HCT116 (cell line): ENCODE data around the gene RFXANK. TPM values are rescaled to one million over a fixed set of nuclear protein-coding genes. Genes with fewer than 3 reads are reported as not detected.

Experiments used
- ATAC-seq: fragments of 200-7000 bp; cut with Tn5 transposase; 2 replicates; pipeline ENCODE4 v1.9.1; 2020; ENCODE audit warnings: mild to moderate bottlenecking, moderate library complexity
- BruUV-seq: library from RNA; stranded (reverse); fragments of 400-500 nt; replicated peaks from 2 replicates; lab custom pipeline; 2021; lab: Mats Ljungman, UMichigan
- CTCF ChIA-PET: fragments of 300-600 bp; sonication (Branson Sonifier 250); formaldehyde crosslinking; loops from one replicate; lab custom pipeline; 2021; ENCODE audit warnings: antibody characterized with exemption; lab: Charles Lee
- POLR2A ChIA-PET: fragments of 300-600, 350-600 bp; sonication (Branson Sonifier 250); formaldehyde crosslinking; loops from one replicate; lab custom pipeline; 2021; ENCODE audit warnings: antibody characterized with exemption; lab: Charles Lee
- RAD21 ChIA-PET, 2 experiments: fragments of 300-600 bp; sonication (Branson Sonifier 250); formaldehyde crosslinking; loops; one replicate each; lab custom pipeline; 2023; ENCODE audit warnings: low total read pairs in 2 of 2; ENCODE audit not compliant: uncharacterized antibody in 2 of 2, unreplicated experiment in 2 of 2, low non-redundant PET in 1 of 2; lab: Charles Lee
- DNase-seq: peaks from one replicate; pipeline ENCODE4 v3.0.0-alpha.2; 2010; ENCODE audit warnings: low read depth, low spot score
- H2AFZ ChIP-seq: fragments of 200-600 bp; shearing (Covaris generic), sonication (generic); 2 replicates; pipeline ENCODE4 v1.6.1; 2017; ENCODE audit warnings: low read depth, mixed run types, mixed read lengths, antibody characterized with exemption, low read length; ENCODE audit not compliant: poor library complexity, severe bottlenecking
- H3K27ac ChIP-seq: 2 replicates; pipeline ENCODE4 v1.5.1; 2012; ENCODE audit warnings: low read depth, low read length
- H3K27me3 ChIP-seq: fragments of 200-600 bp; sonication (generic); 2 replicates; pipeline ENCODE4 v1.6.1; 2016; ENCODE audit warnings: mixed run types, low read length, mixed read lengths; ENCODE audit not compliant: insufficient read depth
- H3K36me3 ChIP-seq, 2 experiments: fragments of 200-500 bp in 1 of 2; fragments of 200-600 bp in 1 of 2; sonication (Bioruptor generic) in 1 of 2; sonication (generic) in 1 of 2; 2 replicates each; pipeline versions ENCODE4 v1.5.1 to v1.6.1; 2014 to 2016; ENCODE audit warnings: low read length in 2 of 2, inconsistent platforms in 1 of 2, mixed read lengths in 1 of 2, mixed run types in 1 of 2; ENCODE audit not compliant: insufficient read depth in 2 of 2, control insufficient read depth in 1 of 2
- H3K4me1 ChIP-seq, 2 experiments: fragments of 200-600 bp in 1 of 2; sonication (generic) in 1 of 2; 2 replicates each; pipeline versions ENCODE4 v1.5.1 to v1.6.1; 2012 to 2017; ENCODE audit warnings: low read length in 2 of 2, inconsistent platforms in 1 of 2, mild to moderate bottlenecking in 1 of 2, mixed read lengths in 1 of 2, mixed run types in 1 of 2, moderate library complexity in 1 of 2; ENCODE audit not compliant: insufficient read depth in 2 of 2, control insufficient read depth in 1 of 2
- H3K4me2 ChIP-seq: fragments of 200-600 bp; sonication (generic); 2 replicates; pipeline ENCODE4 v1.6.1; 2017; ENCODE audit warnings: mixed run types, low read length, mixed read lengths
- H3K4me3 ChIP-seq, 2 experiments: fragments of 200-600 bp in 1 of 2; sonication (generic) in 1 of 2; replicated peaks in 1 of 2; 2 replicates each; pipeline ENCODE4 v1.5.1; 2011 to 2016; ENCODE audit warnings: low read length in 2 of 2, control low read depth in 1 of 2, low read depth in 1 of 2, mild to moderate bottlenecking in 1 of 2, mixed read lengths in 1 of 2, mixed run types in 1 of 2
- H3K79me2 ChIP-seq: fragments of 200-600 bp; sonication (generic); 2 replicates; pipeline ENCODE4 v1.6.1; 2017; ENCODE audit warnings: mild to moderate bottlenecking, mixed run types, low read length, moderate library complexity, mixed read lengths; ENCODE audit not compliant: insufficient read depth
- H3K9ac ChIP-seq: fragments of 200-600 bp; sonication (generic); 2 replicates; pipeline ENCODE4 v1.6.1; 2016; ENCODE audit warnings: low read length, mixed read lengths
- H3K9me2 ChIP-seq: fragments of 200-600 bp; sonication (generic), shearing (Covaris generic); 2 replicates; pipeline ENCODE4 v1.6.1; 2017; ENCODE audit warnings: mixed run types, mild to moderate bottlenecking, moderate library complexity; ENCODE audit not compliant: insufficient read depth
- H3K9me3 ChIP-seq, 2 experiments: fragments of 200-500 bp in 1 of 2; fragments of 200-600 bp in 1 of 2; sonication (Bioruptor generic) in 1 of 2; sonication (generic) in 1 of 2; 2 replicates each; pipeline ENCODE4 v1.6.1; 2014 to 2017; ENCODE audit warnings: low read length in 2 of 2, mixed read lengths in 2 of 2, inconsistent platforms in 1 of 2, low read depth in 1 of 2, mild to moderate bottlenecking in 1 of 2, mixed run types in 1 of 2, moderate library complexity in 1 of 2; ENCODE audit not compliant: control insufficient read depth in 1 of 2, insufficient read depth in 1 of 2
- H4K20me1 ChIP-seq: fragments of 200-600 bp; sonication (generic), shearing (Covaris generic); 2 replicates; pipeline ENCODE4 v1.6.1; 2017; ENCODE audit warnings: mixed run types, mild to moderate bottlenecking, moderate library complexity; ENCODE audit not compliant: insufficient read depth
- CEBPB ChIP-seq: IDR thresholded peaks from 2 replicates; pipeline ENCODE4 v1.6.1; 2012; ENCODE audit warnings: low read depth
- EGR1 ChIP-seq: IDR thresholded peaks from 2 replicates; pipeline ENCODE4 v1.6.1; 2012; ENCODE audit warnings: low read depth
- ELF1 ChIP-seq: IDR thresholded peaks from 2 replicates; pipeline ENCODE4 v1.6.1; 2012; ENCODE audit warnings: low read depth, borderline replicate concordance
- EZH2phosphoT487 ChIP-seq: fragments of 200-600 bp; IDR thresholded peaks from 2 replicates; pipeline ENCODE4 v1.6.1; 2018; ENCODE audit warnings: antibody characterized with exemption, borderline replicate concordance
- FOSL1 ChIP-seq: IDR thresholded peaks from 2 replicates; pipeline ENCODE4 v1.6.1; 2012; ENCODE audit warnings: low read depth
- POLR2AphosphoS5 ChIP-seq: IDR thresholded peaks from 2 replicates; pipeline ENCODE4 v1.6.1; 2011; ENCODE audit warnings: mild to moderate bottlenecking, low read depth, low read length, moderate library complexity
- SIN3A ChIP-seq: IDR thresholded peaks from 2 replicates; pipeline ENCODE4 v1.6.1; 2012; ENCODE audit warnings: low read depth
- SP1 ChIP-seq: IDR thresholded peaks from 2 replicates; pipeline ENCODE4 v1.6.1; 2012; ENCODE audit warnings: low read depth
- SRF ChIP-seq: IDR thresholded peaks from 2 replicates; pipeline ENCODE4 v1.6.1; 2012; ENCODE audit warnings: low read depth
- TCF7L2 ChIP-seq: IDR thresholded peaks from 2 replicates; pipeline ENCODE4 v1.7.0; 2011; ENCODE audit warnings: borderline replicate concordance, inconsistent platforms; ENCODE audit not compliant: insufficient read depth, insufficient read length; ENCODE audit errors: extremely low read depth
- ZFX ChIP-seq: fragments of 450-650 bp; IDR thresholded peaks from 2 replicates; pipeline ENCODE4 v1.6.1; 2017
- ZNF274 ChIP-seq: fragments of 200-500 bp; sonication (Bioruptor generic); IDR thresholded peaks from 2 replicates; pipeline ENCODE4 v1.6.1; 2014; ENCODE audit warnings: mild to moderate bottlenecking, low read depth, low read length, inconsistent platforms
- intact Hi-C: fragments of 100-400 bp; cut with micrococcal nuclease; formaldehyde crosslinking; loops from 2 replicates; pipeline ENCODE4 v1.10.0; 2022
- total RNA-seq: library from RNA; stranded (reverse); gene quantifications from one replicate; pipeline ENCODE4 v1.2.1, GENCODE V29; 2021; ENCODE audit not compliant: unreplicated experiment

The RFXANK gene
- total RNA-seq, 1 experiment from 2014 or later: 78.9 TPM

GRCh38 chr19:19207637-19208572, 15.8 kb downstream of the RFXANK start:
- no peak for TF ChIP-seq CEBPB
- no peak for TF ChIP-seq ZNF274
- no peak for TF ChIP-seq ZFX
- no peak for TF ChIP-seq ELF1
- TF ChIP-seq TCF7L2: no peak
- TF ChIP-seq SRF: no peak
- TF ChIP-seq EZH2phosphoT487: no peak
- no peak for TF ChIP-seq EGR1
- no peak for TF ChIP-seq FOSL1
- no peak for TF ChIP-seq SIN3A
- no peak for TF ChIP-seq POLR2AphosphoS5
- TF ChIP-seq, all 23 proteins: peak for 0
- Histone ChIP-seq H3K4me2 (no peak overlapping the region; the same call in 1 of the 2 replicates), H3K9ac (no peak overlapping the region), H3K79me2 (peaks cover 2% of the 10 kb centered on the region), H3K27ac (no peak overlapping the region), H2AFZ (no peak overlapping the region), H3K4me3 (no peak overlapping the region), H3K27me3 (no peaks in the 10 kb centered on the region), H3K36me3 (no peaks in the 10 kb centered on the region), H4K20me1 (no peaks in the 10 kb centered on the region), H3K9me3 (no peaks in the 10 kb centered on the region), H3K9me2 (no peaks in the 10 kb centered on the region), H3K4me1 (peaks cover 2 to 21% of the 10 kb centered on the region in 2 experiments; a peak in 3 of 4 replicates)
- no TSS peak for BruUV-seq
- RAD21 ChIA-PET: interaction anchor here in 1 of 2 experiments (0.6 kb wide), 1 partner anchor 33 kb away, joined by 4 read pairs; no protein-coding TSS in a partner anchor
- POLR2A ChIA-PET: no interaction called here
- DNase-seq (no peak), ATAC-seq (no peak)
- CTCF ChIA-PET: no interaction called here
- intact Hi-C loops: no loop called here

- Histone ChIP-seq H3K27ac (no peak overlapping the region), H3K9me2 (no peaks in the 10 kb centered on the region), H3K79me2 (no peaks in the 10 kb centered on the region), H3K9me3 (no peaks in the 10 kb centered on the region), H3K9ac (no peak overlapping the region), H3K27me3 (no peaks in the 10 kb centered on the region), H3K4me1 (peaks cover 0 to 10% of the 10 kb centered on the region in 2 experiments; a peak in 1 of 4 replicates)
- POLR2A ChIA-PET: no interaction called here
- no TSS peak for BruUV-seq
- TF ChIP-seq POLR2AphosphoS5: no peak
- no peak for TF ChIP-seq FOSL1
- no peak for TF ChIP-seq SP1
- TF ChIP-seq, all 23 proteins: peak for 0
- RAD21 ChIA-PET: no interaction called here
- no peaks in the 10 kb centered on the region for H4K20me1 ChIP-seq
- H3K36me3 ChIP-seq: no peaks in the 10 kb centered on the region
- DNase-seq: no peak
- CTCF ChIA-PET: no interaction called here
- intact Hi-C loops: no loop called here
- H3K4me2 ChIP-seq: no peak overlapping the region
- H3K4me3 ChIP-seq: no peak overlapping the region
- ATAC-seq: no peak
- H2AFZ ChIP-seq: no peak overlapping the region
Observed at GRCh38 chr19:19209372-19209771, 17.3 kb downstream of the RFXANK start.
